HG02981 (cell line): Measurements from ENCODE around the gene MLLT3.

Source experiments
- ATAC-seq: cut with Tn5 transposase; IDR thresholded peaks from one replicate; pipeline ENCODE4 v1.9.1; 2021; ENCODE audit warnings: mild to moderate bottlenecking, moderate library complexity; ENCODE audit not compliant: unreplicated experiment

Gene MLLT3

DNA sequence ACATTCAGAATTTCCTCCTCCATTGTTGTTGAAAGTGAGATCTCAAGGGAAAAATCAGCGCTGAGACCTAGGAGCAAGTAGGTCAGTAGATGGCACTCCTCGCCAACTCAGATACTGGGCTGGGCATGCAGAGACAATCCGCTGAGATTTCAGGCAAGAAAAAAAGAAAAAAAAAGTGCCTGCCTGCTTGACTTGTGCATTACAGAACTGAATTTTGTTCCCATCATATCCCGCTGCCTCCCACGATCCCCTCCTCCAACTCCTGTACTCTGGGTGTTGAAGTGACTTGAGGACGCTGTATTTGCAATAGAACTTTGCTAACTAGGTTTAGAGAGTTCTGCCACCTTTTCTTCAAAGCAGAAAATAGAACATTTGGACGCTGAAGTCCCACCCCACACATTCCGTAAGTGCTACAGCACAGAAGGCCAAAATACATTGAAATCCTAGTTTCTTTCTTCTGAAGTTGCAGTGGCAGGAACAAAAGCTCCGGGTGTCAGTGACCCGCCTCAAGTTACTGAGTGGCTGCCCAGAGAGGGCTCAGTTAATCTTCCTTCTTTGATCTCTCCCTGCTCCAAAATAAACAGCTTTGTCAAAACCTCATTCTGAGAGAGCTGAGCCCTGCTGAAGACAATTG, 265.8 kb downstream of the MLLT3 start:
- no peak for ATAC-seq

DNA sequence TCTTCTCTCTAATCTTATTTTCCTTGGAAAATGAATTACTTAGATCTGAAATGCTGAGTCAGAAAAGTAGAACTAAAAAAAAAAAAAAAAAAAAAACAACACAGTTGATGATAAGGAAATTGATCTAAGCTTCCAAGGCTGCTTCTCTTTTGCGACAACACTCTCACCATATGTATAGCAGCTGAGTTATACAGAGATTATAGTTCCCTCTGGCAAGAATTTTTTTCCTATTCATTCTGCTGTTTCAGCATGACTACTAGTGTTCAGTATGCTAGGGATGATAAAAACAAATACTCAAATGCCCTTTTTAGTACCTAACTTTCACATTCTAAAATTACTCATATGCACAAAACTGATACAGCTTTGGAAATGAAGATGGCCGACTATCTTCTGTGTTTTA, 267.3 kb downstream of the MLLT3 start:
- ATAC-seq = no peak

DNA sequence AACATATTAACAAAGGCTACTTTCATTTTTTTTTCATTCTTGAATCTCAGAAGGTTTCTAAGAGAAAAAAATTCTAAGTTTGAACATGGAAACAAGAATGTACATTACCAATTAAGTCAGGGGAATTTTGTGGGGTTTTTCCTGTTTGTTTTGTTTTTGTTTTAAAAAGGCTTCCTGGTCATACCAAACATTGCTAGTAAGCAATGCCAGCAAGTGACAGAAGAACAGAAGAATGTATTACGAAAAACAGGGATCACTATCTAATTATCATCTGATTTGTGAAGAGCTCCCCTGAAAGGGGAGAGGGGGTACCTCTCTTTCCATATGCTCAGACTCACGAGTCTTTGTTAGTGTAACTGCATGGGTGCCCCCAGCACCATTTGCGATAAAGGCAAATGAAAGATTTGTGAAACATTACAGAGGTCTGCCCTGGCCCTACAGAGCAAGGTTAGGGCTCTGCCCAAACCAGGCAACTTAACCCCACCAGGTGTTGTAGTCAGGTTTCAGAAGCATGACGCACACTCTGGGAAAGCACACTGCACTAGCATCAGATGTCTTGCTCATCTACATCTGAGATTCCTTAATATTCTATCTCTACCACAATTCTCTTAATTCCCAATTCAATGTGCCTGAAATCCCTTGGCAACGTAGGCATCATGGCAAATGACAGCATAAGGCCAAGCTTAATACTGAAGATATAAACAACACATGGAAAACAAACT, 268.2 kb downstream of the MLLT3 start:
- no peak for ATAC-seq

DNA sequence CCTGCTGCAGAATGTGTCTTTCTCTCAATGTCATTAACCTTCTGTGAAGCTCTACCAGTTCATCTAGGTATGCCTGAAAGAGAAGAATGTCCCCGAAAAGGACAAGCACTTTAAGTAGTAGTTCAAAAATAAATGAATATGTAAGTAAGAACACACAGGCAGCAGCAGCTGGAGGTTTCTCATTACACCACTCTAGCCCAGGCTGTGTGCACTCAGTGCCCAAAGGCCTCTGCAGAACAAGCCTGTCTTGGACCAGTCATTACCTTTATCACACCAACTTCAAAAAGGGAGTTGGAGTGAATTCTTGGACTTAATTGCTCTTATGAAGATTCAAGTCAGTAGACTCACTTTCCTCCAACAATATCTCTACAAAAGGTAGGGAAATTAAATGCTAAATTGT, 268.8 kb downstream of the MLLT3 start:
- ATAC-seq = no peak

DNA sequence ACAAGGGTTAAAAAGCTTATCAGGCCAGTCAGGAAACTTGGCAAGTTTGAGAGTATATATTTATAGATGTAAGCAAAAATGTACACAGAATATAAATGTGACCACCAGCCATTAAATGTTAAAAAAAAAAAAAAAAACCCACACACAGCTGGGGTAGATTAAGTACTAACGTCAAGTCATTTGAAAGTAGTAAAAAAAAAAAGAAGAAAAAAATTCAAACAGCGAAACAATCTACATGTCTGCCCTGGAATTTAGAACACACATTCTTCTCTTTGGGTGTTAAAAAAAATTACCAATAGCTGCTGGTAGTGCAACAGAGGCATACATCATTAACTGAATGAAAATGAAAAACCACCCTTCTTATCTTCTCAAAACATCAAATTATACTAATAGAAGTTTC, 269.7 kb downstream of the MLLT3 start:
- no peak for ATAC-seq

DNA sequence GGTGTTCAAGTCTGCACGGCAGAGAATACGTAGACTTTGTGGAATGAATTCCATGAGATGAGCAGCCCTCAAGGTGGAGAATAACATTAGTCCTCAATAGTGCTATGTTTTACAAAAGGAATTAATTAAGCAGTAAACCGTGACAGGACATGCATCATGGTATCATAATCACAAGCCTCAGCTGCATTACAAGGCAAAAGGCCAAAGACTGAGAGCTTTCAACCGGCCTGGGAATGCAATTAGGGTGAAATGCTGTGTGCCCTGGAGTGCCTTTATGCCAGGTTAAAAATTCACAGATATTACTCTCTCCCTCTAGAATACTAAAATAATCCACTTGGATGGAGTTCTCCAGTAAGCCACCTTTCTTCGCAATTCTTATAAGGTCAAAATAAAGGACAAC, 270.6 kb downstream of the MLLT3 start:
- no peak for ATAC-seq

DNA sequence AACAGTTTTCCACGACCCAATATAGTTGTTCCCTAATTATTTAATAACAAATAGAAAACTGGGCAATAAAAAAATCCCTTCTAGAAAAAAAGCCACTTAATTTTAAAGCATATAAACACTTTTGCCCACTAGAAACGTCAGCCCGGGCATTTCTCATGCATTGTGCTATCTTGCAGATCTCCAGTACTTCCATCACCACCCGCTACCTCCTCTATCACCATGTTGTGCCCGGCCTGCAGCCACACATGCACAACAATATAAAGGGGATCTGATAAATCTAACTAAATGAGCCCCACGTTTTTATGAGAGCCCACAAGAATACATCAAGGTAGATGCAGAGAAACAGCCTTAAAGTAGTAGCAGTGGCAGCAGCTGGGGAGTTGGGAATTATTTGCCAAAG, 272.7 kb downstream of the MLLT3 start:
- ATAC-seq = no peak

DNA sequence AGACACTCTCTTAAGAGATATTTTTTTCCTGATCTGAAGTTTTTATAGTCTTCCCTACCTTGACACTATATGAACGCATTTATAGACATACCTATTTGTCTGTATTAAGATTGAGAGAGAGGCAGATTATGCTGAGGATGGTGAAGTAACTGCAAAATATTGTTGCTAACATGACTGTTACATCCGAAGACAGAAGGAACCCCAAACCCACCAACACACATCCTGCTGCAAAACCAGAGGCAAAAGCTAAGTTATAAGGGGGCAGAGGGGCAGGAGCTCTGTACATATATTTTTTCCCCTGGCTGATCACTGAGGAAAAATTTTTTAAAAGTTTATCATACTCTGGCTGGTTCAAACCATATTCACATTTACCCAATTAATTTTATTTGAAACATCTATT, 279.0 kb downstream of the MLLT3 start:
- no peak for ATAC-seq

DNA sequence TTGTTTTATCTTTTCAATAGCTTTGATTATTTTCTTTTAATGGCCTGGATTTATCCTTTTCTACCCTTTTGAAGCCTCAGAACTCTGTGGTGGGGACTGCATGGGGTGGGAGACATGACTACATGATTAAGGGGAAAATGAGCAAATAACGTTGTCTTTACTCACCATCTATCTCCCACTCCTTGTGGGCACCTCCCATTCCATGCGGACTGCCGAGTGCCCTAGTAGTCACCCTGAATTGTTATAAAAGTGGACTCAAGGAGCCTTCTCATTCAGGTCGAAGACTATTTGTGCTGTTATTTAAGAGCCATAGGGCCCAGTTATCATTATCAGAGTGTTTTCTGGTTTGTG, 281.8 kb downstream of the MLLT3 start:
- no peak for ATAC-seq

DNA sequence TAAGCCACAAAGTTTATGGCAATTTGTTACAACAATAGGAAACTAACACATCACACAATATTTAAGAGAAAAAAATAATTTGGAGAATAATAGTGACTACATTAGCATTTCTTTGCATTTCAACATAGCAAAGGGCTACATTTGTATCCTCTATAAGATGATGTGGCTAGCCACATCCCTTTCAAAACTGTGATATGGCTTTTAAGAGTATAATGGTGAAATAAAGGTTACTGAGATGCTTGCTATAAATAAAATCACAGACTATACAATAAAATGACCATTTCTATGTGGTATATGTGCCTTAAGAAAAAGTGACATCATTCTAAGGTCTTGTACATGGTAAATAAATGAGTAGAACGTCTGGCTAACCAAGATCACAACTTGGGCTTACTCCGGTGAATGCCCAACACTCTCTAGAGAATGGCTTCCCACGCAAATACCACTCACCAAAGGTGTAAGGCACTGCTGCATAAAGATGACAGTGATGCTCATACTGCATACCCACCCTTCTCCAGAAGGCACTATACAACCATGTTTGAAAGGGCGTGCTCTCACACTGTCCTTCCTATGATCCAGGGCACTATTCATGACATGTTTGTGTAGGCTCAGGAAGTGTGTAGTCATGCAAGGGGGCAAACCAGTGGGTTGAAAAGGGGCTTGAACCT, 286.5 kb downstream of the MLLT3 start:
- ATAC-seq = no peak

DNA sequence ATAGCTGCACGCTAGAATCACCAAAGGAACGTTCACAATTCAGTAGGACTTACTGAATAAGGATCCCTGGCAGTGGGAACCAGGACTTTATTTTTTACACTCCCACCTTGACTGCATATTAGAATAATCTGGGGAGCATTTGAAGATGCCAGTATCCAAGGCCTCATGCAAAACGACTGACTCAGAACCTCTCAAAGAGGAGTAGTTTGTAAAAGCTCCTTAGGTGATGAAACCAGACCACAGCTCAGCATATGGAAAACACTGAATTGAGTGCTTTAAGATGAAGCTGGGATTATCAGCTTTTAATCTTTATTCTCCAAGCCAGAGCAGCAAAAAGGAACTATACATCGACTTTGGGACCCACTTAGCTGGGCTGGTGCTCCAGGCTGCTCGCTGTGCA, 288.3 kb downstream of the MLLT3 start:
- no peak for ATAC-seq

DNA sequence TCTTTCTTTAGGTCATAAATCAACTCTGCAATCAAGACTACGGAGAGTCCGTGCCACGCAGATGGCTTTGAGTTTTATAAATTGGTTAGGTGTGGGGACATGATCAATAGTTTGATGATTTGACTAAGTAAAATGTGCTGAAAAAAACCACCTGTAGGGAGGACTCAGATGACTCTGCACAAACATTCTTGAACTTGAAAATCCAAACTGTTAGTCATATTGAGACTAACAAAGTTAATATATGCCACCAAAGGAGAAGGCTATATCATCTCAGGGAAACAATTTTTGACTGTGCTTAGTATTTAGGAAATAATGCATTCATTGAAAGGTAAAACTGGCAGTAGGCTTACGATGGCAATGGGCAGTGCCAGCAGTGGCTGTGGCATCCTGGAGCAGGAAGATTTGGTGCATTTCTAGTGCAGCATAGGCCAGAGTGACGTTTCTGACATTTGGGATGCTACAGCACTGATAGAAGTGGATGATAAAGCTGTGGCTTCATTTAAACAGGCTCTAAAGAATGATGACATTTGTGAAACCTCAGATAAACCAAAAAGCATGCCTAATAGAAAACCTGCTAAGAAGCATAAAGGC, 291.1 kb downstream of the MLLT3 start:
- peak; percentile 89 for ATAC-seq

DNA sequence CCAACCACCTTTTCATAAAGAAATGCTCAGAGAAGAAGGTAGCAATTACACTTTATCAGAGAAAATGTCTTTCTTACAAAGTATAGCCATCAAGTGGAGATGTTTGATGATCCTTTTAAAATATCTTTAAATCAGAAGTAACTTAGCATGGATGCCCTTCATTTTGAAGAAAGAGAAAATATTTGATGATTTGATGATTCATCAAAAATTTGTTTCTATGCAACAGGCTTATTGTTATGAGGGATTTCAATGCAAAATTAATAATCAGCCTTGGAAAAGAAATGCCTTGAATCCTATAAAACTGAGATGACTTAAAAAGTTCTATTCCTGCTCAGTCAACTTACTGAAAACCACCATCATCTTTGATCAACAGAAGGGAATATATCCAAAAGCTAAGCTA, 291.6 kb downstream of the MLLT3 start:
- no peak for ATAC-seq

DNA sequence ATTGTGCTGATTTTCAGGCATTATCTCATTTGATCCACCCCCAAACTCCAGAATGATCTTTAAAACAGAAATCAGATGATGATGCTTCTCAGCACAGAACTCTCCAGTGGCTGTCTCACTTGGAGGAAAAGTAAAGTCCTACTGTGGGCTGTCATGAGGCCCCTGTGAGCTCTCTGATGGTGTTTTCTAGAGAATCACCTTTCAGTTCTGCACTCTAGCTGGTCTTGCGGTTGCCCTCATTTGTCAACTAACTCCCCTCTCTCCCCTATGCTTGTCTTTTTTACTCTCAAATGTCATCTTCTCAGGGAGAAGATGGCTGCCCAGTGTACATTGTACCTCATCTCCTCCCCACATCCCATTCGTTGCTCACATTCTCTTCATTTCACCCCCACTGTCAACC, 295.8 kb downstream of the MLLT3 start:
- no peak for ATAC-seq

DNA sequence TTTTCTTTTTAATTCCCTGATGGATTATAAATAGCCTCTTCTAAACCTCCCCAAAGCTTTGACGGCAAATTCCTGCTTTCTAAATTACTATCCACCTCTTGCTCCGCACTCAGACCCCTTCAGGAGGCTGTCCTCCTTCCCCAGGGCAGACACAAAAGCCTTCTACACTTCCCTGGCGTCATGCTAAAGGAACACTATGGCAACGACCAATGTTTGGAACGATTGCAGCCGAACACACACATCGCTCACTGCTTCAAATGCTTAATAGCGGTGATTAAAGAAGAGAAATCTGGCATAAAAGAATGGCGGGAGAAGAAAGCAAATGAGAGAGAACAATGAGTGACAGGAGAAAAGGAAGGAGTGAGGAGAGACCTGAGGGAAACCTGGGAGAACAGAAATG, 297.3 kb downstream of the MLLT3 start:
- no peak for ATAC-seq

DNA sequence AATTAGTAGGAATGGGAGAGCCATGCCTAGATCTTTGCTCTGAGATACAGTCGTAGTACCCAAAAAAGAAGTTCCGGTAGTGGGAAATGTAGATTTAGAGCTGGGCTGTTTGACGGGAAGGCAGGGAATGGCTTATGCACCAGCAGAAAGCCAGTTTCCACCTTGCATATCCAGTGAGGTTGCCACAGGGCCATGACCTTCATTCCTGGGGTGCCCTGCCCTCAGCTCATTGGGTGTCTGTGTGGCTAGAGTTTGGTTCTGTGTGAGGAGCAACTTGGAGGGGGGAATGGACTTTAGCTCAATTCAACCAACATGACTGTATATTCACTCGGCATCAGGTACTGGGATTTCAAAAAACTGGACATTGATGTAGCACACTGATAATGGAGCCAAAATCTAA, 300.1 kb downstream of the MLLT3 start:
- no peak for ATAC-seq

DNA sequence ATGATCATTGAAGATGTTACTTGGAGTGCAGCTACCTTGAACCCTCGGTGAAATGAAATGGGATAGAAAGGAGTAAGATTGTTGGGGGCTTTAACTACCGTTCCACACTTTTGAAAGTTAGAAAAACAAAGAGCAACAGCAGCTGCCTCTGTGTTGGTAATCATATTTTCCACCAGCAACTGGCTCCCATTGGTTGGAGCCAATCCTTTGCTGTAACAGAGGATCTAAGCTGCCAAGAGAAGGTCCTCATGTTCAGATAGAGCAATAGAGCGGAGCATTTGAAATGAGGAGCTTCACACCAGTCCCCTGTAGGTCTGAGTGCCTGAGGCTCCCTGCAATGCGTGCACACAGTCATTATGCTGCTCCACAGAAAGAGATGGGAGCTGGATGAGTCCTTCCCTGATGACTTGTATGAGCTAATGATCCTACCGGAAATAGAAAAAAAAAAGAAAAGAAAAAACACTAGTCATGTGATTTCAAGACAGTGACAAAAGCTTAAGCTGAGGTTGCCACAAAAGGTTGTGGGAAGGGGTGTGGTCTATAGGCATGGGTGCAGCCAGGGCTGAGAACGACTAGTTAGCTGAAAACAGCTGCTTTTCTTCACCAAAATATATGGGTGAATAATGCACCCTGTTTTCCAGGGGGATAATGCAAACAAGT, 300.7 kb downstream of the MLLT3 start:
- ATAC-seq = no peak

DNA sequence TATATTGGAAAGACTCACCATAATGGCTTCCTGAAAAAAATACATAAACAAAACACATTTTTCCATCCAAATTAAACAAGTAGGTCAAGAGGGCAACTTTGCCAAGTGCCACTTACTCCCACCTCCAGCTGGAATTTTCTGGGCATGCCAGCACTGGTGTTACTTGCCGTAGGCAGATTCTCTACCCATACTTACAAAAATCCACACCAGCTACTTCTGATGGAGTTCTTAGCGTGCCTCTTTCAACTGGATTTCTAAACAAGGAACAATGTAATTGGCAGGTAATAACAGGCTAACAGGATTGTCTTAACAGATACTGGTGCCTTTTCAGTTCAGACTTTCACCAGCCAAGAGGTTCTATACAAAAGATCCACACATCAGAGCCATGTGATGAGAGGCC, 301.4 kb downstream of the MLLT3 start:
- no peak for ATAC-seq

DNA sequence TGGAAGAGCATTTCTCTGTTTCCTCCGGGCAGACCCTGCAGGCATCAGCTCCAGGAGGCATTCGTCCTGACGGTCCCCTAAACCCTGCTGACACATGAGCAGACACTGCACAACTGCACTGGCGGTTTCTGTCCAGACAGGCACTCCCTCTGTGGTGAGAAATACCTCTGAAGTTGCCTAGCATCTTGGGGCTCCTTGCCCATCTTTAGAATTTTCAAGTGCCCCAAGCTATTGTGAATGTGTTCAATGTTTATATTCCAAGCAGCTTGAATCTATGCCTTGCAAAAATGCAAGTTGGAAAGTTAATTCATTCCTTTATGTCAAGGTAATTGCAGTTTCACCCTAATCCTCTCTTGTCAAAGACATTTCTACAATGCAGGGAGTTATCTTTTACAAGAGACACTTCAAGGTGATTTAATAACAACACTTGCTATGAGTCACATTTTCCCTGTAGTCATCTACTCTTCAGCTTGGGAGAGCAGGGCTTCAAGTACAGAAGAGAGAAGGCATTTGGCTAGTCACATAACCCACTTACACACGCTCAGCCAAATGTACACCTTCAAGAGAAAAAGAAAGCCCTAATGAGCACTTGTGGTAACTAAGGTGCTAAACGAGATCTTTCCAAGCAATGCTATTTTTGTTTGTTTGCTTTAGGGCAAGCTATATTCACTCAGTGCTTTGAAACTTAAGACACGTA, 302.5 kb downstream of the MLLT3 start:
- ATAC-seq = no peak

DNA sequence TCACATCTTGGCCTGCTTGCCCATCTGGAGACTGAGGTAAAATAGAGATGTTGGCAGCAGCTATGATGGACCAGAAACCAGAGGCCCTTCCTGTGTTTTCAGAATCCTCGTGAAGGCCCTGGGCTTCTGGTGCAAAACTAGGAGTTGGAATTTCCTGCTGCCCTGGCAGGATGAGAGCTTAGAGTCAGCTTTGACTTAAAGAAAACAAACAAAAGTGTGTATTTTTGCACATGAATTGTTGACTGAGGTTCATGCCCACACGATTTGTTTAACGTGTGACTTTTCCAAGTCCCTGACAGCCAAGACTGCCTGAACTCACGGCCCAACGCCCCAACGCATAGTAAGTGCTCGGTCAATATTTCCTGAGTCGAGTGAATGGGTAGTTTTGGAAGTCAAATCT, 303.1 kb downstream of the MLLT3 start:
- no peak for ATAC-seq

DNA sequence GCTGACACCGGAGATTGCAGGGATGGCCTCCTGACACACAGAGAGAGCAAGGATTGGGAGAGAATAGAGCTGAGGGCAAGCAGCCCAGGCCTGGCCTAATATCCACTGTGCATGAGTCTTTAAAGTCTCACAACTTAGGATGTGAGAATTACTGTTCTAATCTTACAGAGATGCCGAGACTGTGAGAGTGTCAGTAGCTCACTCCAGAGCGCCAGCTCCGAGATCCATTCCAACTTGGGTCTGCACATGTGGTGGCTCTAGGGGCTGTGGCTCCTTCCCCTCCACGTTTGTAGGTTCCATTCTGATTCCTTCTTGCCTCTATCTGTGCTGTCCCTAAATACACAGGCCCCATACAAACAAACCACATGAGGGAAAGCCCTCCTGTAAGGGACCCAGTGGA, 304.6 kb downstream of the MLLT3 start:
- no peak for ATAC-seq
